Measurements from ENCODE around the gene GJE1.
"Not testable (repeated sequence)": the region's sequence is repeated elsewhere in the genome, so short reads cannot be mapped to it uniquely, and the experiment has no call there.

The GJE1 gene, protein sequence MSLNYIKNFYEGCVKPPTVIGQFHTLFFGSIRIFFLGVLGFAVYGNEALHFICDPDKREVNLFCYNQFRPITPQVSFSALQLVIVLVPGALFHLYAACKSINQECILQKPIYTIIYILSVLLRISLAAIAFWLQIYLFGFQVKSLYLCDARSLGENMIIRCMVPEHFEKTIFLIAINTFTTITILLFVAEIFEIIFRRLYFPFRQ

DNA sequence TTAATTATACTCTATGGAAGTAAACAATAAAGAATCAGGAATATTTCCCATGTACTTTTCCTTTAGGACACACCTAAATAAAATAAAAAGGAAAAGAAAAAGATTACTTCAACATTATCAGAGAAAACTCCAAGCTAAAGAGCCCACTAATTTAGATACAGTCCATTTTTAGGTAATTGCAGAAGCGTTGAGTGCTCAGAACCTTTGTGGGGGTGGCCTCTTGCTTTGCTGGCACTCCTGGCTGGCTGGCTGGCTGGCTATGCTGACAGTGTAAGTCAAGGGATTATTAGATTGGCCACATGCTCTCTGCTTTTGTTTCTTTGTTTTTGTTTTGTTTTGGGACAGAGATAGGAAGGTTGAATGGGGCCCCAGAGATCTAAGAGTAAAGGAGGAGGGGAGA, at the start of gene GJE1:
GJE1 (plus strand) TSS at position 301 of the 400 bp plus-strand sequence. CDS start 234 bp downstream, outside the sequence.
- Histone ChIP-seq H3K36me3 (ENCODE audit: control insufficient read depth, insufficient read depth, low read length) (no peaks in the 10 kb centered on the region), H3K4me3 (ENCODE audit: low read depth, low read length) (no peak within 1 kb of the TSS), H3K4me1 (ENCODE audit: control insufficient read depth, insufficient read depth, low read length) (peaks cover 3% of the 10 kb centered on the region), H3K9ac (ENCODE audit: low read depth, low read length) (no peak within 1 kb of the TSS), H3K27me3 (ENCODE audit: control insufficient read depth, insufficient read depth, low read length) (no peaks in the 10 kb centered on the region), H3K9me3 (ENCODE audit: control insufficient read depth, insufficient read depth, low read length) (no peaks in the 10 kb centered on the region)

DNA sequence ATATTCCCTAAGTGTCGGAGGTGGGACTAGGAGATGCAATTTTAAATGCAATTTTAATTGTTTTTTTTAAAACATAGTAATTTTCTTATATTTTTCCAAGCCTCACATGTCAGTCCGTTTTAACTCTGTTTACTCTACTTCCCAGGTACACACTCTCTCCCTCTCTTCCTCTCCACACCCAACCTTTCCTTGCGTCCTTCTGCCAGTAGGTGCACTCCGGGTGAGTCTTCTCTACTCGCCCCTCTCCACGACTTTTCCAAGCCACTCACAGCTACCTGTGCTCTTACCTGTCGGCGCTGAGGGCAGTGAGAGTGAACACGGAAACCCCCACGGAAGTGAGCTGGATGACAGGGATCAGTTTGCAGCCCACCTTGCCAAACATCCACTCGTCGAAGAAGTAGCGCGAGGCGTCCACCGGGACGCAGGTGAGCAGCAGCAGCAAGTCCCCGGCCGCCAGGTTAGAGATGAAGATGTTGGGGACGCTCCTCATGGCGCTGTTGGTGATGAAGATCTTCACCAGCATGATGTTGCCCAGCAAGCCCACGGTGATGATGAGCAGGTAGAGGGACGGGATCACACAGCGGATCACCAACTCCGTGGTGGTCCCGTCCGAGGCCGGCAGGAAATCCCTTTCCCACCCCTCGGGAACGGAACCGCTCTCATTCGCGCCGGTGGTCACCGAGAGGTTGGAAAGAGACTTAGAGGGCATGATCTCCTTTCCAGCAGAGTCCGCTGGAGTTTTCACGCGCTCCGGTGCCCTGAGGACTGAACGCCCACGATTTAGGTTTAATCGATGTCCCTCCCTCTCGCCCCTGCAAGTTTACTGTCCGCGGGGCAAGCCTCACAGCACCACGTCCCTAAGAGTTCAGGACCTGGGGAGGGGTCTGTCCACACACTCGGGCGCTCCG, 44.5 kb upstream of the GJE1 start:
- H3K4me3 ChIP-seq (ENCODE audit: low read depth, low read length) = peak overlapping the region; percentile 65
- H3K36me3 ChIP-seq (ENCODE audit: control insufficient read depth, insufficient read depth, low read length) = no peaks in the 10 kb centered on the region
- no peaks in the 10 kb centered on the region for H3K4me1 ChIP-seq (ENCODE audit: control insufficient read depth, insufficient read depth, low read length)
- H3K27me3 ChIP-seq (ENCODE audit: control insufficient read depth, insufficient read depth, low read length) = peaks cover 19% of the 10 kb centered on the region
- no peaks in the 10 kb centered on the region for H3K9me3 ChIP-seq (ENCODE audit: control insufficient read depth, insufficient read depth, low read length)
- no peak overlapping the region for H3K9ac ChIP-seq (ENCODE audit: low read depth, low read length)

DNA sequence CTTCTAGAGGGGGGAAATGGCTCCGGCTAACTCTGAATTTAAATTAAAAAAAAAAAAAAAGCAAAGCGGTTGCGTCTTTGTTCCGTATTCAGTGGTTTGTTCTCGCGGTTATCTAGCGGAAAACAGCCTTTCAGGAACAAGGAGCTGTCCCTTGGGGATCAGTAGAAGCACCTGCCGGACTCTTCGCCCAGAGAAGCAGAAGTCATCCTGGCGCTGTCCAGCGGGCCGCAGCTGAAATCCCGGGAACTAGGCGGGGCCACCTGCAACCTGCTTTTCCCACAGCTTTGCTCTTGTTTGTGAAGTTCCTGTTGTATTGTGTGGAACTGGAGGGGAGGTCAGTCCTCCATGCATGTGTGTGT, 43.9 kb upstream of the GJE1 start:
- no peaks in the 10 kb centered on the region for H3K36me3 ChIP-seq (ENCODE audit: control insufficient read depth, insufficient read depth, low read length)
- H3K4me3 ChIP-seq (ENCODE audit: low read depth, low read length) = peak overlapping the region; percentile 65
- H3K9ac ChIP-seq (ENCODE audit: low read depth, low read length) = no peak overlapping the region
- H3K27me3 ChIP-seq (ENCODE audit: control insufficient read depth, insufficient read depth, low read length) = peaks cover 19% of the 10 kb centered on the region
- H3K9me3 ChIP-seq (ENCODE audit: control insufficient read depth, insufficient read depth, low read length) = no peaks in the 10 kb centered on the region
- H3K4me1 ChIP-seq (ENCODE audit: control insufficient read depth, insufficient read depth, low read length) = no peaks in the 10 kb centered on the region

DNA sequence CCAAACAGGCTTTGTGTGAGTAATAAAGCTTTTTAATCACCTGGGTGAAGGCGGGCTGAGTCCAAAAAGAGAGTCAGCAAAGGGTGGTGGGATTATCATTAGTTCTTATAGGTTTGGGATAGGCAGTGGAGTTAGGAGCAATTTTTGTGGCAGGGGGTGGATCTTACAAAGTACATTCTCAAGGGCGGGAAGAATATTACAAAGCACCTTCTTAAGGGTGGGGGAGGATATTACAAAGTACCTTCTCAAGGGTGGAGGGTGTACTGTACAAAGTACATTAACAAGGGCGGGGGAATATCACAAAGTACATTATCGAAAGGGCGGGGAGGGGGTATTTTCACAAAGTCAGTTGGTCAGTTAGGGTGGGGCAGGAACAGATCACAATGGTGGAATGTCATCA, 27.9 kb upstream of the GJE1 start:
- H3K4me3 ChIP-seq (ENCODE audit: low read depth, low read length); H3K4me1 ChIP-seq (ENCODE audit: control insufficient read depth, insufficient read depth, low read length); H3K36me3 ChIP-seq (ENCODE audit: control insufficient read depth, insufficient read depth, low read length); H3K9ac ChIP-seq (ENCODE audit: low read depth, low read length); H3K27me3 ChIP-seq (ENCODE audit: control insufficient read depth, insufficient read depth, low read length); H3K9me3 ChIP-seq (ENCODE audit: control insufficient read depth, insufficient read depth, low read length): not testable (repeated sequence)

DNA sequence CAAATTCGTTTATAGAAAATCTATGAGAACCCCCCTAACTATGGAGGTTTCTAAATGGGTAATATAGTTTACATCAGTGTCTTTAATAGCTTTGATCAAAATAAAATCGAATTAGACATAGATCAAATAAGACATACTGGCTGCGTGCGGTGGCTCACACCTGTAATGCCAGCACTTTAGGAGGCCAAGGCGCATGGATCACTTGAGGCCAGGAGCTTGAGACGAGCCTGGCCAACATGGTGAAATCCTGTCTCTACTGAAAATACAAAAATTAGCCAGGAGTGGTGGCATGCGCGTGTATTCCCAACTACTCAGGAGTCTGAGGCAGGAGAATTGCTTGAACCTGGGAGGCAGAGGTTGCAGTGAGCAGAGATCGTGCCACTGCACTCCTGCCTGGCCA, 21.9 kb upstream of the GJE1 start:
- H3K9ac ChIP-seq (ENCODE audit: low read depth, low read length); H3K27me3 ChIP-seq (ENCODE audit: control insufficient read depth, insufficient read depth, low read length); H3K36me3 ChIP-seq (ENCODE audit: control insufficient read depth, insufficient read depth, low read length); H3K4me3 ChIP-seq (ENCODE audit: low read depth, low read length); H3K4me1 ChIP-seq (ENCODE audit: control insufficient read depth, insufficient read depth, low read length); H3K9me3 ChIP-seq (ENCODE audit: control insufficient read depth, insufficient read depth, low read length): not testable (repeated sequence)

DNA sequence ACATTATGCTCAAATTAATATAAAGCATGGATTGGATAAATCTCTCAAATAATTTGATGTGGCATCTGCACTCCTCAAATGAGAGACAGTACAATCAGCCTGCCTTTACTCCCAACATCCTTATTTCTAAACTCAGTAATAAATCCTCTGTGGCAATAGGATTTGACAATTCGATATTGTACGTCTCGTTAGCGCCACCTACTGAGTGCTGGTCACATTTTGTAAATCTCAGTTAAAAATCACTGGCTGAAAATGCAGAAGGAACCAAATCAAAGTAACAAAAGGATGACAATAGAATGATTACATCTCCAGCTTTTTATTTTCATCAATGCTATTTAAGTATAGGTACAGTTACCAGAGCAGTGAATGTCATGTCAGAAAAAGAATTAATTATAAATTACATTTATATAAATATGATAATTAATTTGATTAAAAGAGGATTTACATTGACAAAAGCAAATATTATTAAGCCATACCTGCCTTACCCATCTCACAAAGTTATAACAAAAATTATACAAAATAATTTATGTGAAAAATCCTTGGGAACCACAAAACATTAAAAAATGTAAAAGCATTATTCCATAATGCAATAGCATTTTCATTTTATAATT, 20.2 kb upstream of the GJE1 start:
- Histone ChIP-seq H3K4me3 (ENCODE audit: low read depth, low read length) (no peak overlapping the region), H3K27me3 (ENCODE audit: control insufficient read depth, insufficient read depth, low read length) (no peaks in the 10 kb centered on the region), H3K4me1 (ENCODE audit: control insufficient read depth, insufficient read depth, low read length) (no peaks in the 10 kb centered on the region), H3K9ac (ENCODE audit: low read depth, low read length) (no peak overlapping the region), H3K9me3 (ENCODE audit: control insufficient read depth, insufficient read depth, low read length) (no peaks in the 10 kb centered on the region), H3K36me3 (ENCODE audit: control insufficient read depth, insufficient read depth, low read length) (no peaks in the 10 kb centered on the region)

DNA sequence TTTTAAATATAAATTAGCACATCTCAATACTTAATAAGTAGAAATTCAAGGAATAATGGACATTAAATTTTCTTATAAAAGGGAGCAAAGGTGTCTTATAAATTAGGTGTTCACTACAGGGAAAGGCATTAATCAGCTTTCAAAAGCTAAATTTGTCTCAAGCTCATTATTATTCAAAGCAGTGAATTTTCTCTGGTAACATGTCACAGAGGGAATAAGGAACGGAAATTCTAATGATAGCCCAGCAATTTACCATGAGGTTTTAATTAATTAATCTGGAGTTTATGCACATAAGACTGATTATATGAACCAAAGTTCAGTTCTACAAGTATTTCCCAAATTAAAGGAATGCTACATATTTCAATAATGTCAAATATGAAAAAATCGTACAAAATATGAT, 15.4 kb upstream of the GJE1 start:
- no peak overlapping the region for H3K4me3 ChIP-seq (ENCODE audit: low read depth, low read length)
- H3K9ac ChIP-seq (ENCODE audit: low read depth, low read length) = no peak overlapping the region
- H3K9me3 ChIP-seq (ENCODE audit: control insufficient read depth, insufficient read depth, low read length) = no peaks in the 10 kb centered on the region
- H3K36me3 ChIP-seq (ENCODE audit: control insufficient read depth, insufficient read depth, low read length) = no peaks in the 10 kb centered on the region
- no peaks in the 10 kb centered on the region for H3K4me1 ChIP-seq (ENCODE audit: control insufficient read depth, insufficient read depth, low read length)
- H3K27me3 ChIP-seq (ENCODE audit: control insufficient read depth, insufficient read depth, low read length) = no peaks in the 10 kb centered on the region

DNA sequence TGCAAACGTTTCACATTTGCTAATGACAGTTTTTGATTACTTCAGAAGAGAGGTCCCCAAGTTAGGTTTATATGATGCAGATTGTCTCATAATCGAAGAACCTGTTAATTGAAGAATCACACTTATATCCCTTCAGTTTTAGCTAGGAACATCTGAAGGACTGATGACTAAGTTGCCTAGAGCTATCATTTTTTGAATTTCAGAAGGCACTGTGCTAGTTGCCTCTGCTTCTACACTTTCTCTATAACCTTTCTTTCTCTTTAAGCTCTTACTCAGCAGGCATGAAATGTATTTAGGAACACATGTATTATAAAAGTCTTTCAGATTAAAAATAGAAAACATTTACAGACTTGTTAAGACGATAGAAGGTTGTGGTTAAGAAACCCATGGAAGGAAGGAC, 14.4 kb upstream of the GJE1 start:
- no peaks in the 10 kb centered on the region for H3K9me3 ChIP-seq (ENCODE audit: control insufficient read depth, insufficient read depth, low read length)
- no peaks in the 10 kb centered on the region for H3K27me3 ChIP-seq (ENCODE audit: control insufficient read depth, insufficient read depth, low read length)
- H3K36me3 ChIP-seq (ENCODE audit: control insufficient read depth, insufficient read depth, low read length) = no peaks in the 10 kb centered on the region
- no peak overlapping the region for H3K4me3 ChIP-seq (ENCODE audit: low read depth, low read length)
- no peak overlapping the region for H3K9ac ChIP-seq (ENCODE audit: low read depth, low read length)
- H3K4me1 ChIP-seq (ENCODE audit: control insufficient read depth, insufficient read depth, low read length) = no peaks in the 10 kb centered on the region

DNA sequence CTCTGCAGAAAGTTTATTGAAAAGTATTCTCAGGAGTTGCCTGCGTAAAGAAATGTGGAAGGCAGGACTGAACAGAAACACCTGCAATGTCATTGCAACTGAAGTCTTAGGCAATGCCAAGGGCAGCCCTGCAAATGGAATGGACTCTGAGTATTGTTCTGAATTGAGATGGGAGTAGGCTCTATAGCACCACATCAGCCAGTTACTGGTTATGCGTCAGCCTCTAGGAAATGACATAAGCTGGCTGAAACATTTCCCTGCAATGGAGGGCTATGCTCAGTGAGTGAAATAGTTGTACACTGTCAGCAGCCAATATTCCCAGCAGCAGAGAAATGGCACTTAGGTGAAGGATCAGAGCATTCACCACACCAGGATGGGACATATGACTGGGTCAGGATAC, 13.8 kb upstream of the GJE1 start:
- H3K27me3 ChIP-seq (ENCODE audit: control insufficient read depth, insufficient read depth, low read length) = no peaks in the 10 kb centered on the region
- H3K4me1 ChIP-seq (ENCODE audit: control insufficient read depth, insufficient read depth, low read length) = no peaks in the 10 kb centered on the region
- no peak overlapping the region for H3K4me3 ChIP-seq (ENCODE audit: low read depth, low read length)
- no peaks in the 10 kb centered on the region for H3K36me3 ChIP-seq (ENCODE audit: control insufficient read depth, insufficient read depth, low read length)
- no peak overlapping the region for H3K9ac ChIP-seq (ENCODE audit: low read depth, low read length)
- H3K9me3 ChIP-seq (ENCODE audit: control insufficient read depth, insufficient read depth, low read length) = no peaks in the 10 kb centered on the region

DNA sequence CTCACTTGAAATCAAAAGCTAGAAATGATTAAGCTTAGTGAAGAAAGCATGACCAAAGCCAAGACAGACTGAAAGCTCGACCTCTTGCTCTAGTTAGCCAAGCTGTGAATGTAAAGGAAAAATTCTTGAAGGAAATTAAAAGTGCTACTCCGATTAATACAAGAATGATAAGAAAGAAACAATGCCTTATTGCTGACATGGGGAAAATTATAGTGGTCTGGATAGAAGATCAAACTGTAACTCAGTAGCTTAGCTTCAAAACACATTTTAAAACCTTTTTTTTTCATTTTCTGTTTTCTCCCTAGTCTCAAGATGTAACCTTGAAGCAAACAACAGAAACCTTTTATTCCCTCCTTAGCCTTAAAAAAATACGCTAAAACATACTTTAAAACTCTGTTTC, 11.4 kb upstream of the GJE1 start:
- Histone ChIP-seq H3K4me1 (ENCODE audit: control insufficient read depth, insufficient read depth, low read length) (no peaks in the 10 kb centered on the region), H3K27me3 (ENCODE audit: control insufficient read depth, insufficient read depth, low read length) (no peaks in the 10 kb centered on the region), H3K9me3 (ENCODE audit: control insufficient read depth, insufficient read depth, low read length) (no peaks in the 10 kb centered on the region), H3K4me3 (ENCODE audit: low read depth, low read length) (no peak overlapping the region), H3K36me3 (ENCODE audit: control insufficient read depth, insufficient read depth, low read length) (no peaks in the 10 kb centered on the region), H3K9ac (ENCODE audit: low read depth, low read length) (no peak overlapping the region)

DNA sequence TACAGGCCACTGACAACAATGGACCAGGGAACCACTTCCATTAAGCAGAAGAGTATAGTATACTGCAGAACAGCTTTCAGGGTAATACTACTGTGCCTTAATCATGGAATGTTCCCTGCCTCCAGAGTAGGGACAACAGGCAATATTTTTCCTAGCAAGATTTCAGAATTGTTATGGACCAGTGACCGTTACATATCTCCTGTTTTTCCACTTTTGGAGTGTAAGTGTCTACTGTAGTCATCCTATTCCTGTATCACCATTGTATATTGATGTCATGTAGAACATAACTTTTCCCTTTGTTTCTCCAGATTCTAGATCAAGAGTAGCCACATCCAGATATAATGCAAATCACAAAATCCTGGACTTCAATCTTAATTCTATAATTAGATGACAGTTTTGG, 1.9 kb upstream of the GJE1 start:
- Histone ChIP-seq H3K4me3 (ENCODE audit: low read depth, low read length) (no peak overlapping the region), H3K27me3 (ENCODE audit: control insufficient read depth, insufficient read depth, low read length) (no peaks in the 10 kb centered on the region), H3K9me3 (ENCODE audit: control insufficient read depth, insufficient read depth, low read length) (no peaks in the 10 kb centered on the region), H3K9ac (ENCODE audit: low read depth, low read length) (no peak overlapping the region), H3K36me3 (ENCODE audit: control insufficient read depth, insufficient read depth, low read length) (no peaks in the 10 kb centered on the region), H3K4me1 (ENCODE audit: control insufficient read depth, insufficient read depth, low read length) (peaks cover 3% of the 10 kb centered on the region)

DNA sequence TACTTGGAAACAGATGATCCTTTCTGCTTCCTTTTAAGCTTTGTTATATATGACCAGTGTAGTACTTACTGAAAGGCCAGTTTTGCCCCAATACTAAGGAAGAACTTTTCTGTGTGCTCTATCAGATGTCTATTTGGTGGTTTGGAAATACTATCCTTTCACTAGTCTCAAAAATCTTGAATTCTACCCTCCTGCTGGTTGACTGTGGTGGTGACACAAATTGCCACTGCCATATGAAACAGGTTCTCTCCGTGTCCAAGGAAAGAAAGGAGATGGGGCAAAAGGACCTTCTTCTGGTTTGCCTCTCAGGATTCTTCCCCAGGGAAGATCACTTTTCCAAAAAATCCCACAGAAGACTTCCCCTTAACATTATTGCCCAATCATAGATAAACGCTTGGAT, 6.2 kb downstream of the GJE1 start:
- no peak overlapping the region for H3K9ac ChIP-seq (ENCODE audit: low read depth, low read length)
- H3K36me3 ChIP-seq (ENCODE audit: control insufficient read depth, insufficient read depth, low read length) = no peaks in the 10 kb centered on the region

More for the DNA sequence above, 6.2 kb downstream of the GJE1 start:
- H3K4me3 ChIP-seq (ENCODE audit: low read depth, low read length) = no peak overlapping the region
- no peaks in the 10 kb centered on the region for H3K9me3 ChIP-seq (ENCODE audit: control insufficient read depth, insufficient read depth, low read length)
- no peaks in the 10 kb centered on the region for H3K27me3 ChIP-seq (ENCODE audit: control insufficient read depth, insufficient read depth, low read length)
- H3K4me1 ChIP-seq (ENCODE audit: control insufficient read depth, insufficient read depth, low read length) = no peaks in the 10 kb centered on the region
